ENCODE measurements around the gene ZNFX1.

Gene ZNFX1

DNA sequence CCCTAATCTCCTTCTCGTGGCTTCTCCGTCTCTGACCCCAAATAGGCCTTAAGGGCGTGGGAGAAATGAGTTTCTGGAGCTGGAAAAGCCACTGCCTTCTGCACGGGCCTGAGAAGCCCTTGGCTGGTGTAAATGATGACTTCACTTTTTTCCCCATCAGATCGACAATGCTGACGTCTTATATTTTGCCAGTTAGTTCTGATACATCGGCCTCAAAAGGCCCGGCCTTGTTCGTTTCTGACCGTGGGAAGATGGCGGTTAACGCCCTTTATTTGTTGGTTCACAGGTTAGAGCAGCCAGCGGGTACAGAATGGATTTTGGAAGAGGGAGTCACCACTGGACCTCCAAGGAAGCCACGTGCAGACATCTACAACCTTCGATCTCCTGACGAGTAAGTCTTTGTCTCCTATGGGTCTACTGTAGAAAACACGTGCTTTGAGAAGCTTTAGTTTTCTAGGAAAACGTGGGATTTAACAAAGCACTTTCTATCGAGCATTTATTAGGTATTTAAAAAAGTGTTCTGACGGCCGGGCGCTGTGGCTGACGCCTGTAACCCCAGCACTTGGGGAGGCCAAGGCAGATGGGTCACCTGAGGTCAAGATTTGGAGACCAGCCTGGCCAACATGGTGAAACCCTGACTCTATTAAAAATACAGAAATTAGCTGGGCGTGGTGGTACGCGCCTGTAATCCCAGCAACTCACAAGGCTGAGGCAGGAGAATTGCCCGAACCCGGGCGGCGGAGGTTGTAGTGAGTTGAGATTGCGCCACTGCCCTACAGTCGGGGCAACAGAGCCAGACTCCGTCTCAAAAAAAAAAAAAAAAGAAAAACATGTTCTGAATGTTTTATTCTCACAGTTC, 1.2 kb upstream of the ZNFX1 start:
- peak overlapping the region; percentile 99 for H3K4me3 Mint-ChIP-seq
- peak overlapping the region; percentile 92 for H3K27ac Mint-ChIP-seq
- no peaks in the 10 kb centered on the region for H3K27me3 Mint-ChIP-seq (ENCODE audit: low read depth)
- H3K9me3 Mint-ChIP-seq, result peaks cover 40% of the 10 kb centered on the region
- H3K36me3 Mint-ChIP-seq (ENCODE audit: low read depth), result peaks cover 80% of the 10 kb centered on the region
- no peak for DNase-seq (ENCODE audit: low spot score)
- H3K4me1 Mint-ChIP-seq (ENCODE audit: low read depth), result peaks cover 53% of the 10 kb centered on the region

DNA sequence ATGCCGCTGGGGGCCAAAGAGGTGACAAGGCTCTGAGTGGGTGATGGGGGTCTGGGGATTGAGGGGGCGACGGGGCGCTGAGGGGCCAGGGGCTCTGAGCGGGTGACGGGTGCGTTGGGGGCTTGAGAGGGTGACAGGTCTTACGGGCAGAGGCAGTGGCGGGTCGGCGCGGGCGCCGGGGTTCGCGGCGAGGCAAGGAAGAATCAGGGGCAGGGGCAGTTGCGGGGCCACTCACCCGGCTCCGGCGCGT, 146 bp downstream of the ZNFX1 start:
- Mint-ChIP-seq H3K36me3 (ENCODE audit: low read depth) (peaks cover 74% of the 10 kb centered on the region), H3K4me3 (peak overlapping the region; percentile 99), H3K27ac (peak overlapping the region; percentile 95), H3K27me3 (ENCODE audit: low read depth) (no peaks in the 10 kb centered on the region), H3K9me3 (peaks cover 28% of the 10 kb centered on the region), H3K4me1 (ENCODE audit: low read depth) (peaks cover 46% of the 10 kb centered on the region)
- DNase-seq (ENCODE audit: low spot score), result no peak

DNA sequence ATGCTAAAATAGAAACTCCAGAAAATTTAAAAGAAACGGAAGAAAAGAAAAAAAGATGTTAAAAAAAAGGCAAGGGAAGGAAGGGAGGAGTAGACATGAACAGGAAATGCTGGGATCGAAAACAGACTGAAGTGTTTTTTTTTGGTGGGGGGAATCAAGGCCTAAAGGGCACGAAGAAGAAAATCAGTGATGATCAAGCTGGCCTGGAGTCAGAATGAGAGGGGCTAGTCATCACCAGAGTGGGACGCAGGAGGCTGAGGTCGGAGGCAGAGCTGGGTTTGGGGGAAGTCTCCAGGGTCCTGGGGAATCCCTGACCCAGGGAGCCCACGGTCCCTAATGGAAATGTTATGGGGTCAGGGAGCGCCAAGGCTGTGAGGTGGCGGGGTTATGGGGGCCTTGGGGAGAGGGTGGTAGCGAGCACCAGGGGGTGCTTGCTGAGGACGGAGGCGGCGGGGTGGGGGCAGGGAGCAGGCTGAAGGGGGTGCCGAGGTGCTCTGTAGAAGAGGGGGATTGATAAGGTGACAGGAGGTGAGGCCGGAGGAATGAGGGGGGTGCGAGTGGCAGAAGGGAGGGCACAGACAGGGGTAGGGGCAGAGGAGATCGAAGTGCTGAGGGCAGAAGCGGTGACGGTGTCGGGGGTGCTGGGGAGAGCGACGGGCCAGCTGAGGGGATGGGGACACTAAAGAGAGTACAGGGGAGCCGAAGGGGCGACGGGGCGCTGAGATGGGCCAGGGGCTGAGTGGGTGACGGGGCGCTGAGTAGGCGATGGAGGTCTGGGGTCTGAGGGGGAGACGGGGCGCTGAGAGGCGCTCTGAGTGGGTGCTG, 684 bp downstream of the ZNFX1 start:
- Mint-ChIP-seq H3K27me3 (ENCODE audit: low read depth) (no peaks in the 10 kb centered on the region), H3K4me3 (peak overlapping the region; percentile 99), H3K27ac (peak overlapping the region; percentile 95), H3K9me3 (peaks cover 23% of the 10 kb centered on the region), H3K36me3 (ENCODE audit: low read depth) (peaks cover 73% of the 10 kb centered on the region), H3K4me1 (ENCODE audit: low read depth) (peaks cover 45% of the 10 kb centered on the region)
- peak; percentile 68 for DNase-seq (ENCODE audit: low spot score)

DNA sequence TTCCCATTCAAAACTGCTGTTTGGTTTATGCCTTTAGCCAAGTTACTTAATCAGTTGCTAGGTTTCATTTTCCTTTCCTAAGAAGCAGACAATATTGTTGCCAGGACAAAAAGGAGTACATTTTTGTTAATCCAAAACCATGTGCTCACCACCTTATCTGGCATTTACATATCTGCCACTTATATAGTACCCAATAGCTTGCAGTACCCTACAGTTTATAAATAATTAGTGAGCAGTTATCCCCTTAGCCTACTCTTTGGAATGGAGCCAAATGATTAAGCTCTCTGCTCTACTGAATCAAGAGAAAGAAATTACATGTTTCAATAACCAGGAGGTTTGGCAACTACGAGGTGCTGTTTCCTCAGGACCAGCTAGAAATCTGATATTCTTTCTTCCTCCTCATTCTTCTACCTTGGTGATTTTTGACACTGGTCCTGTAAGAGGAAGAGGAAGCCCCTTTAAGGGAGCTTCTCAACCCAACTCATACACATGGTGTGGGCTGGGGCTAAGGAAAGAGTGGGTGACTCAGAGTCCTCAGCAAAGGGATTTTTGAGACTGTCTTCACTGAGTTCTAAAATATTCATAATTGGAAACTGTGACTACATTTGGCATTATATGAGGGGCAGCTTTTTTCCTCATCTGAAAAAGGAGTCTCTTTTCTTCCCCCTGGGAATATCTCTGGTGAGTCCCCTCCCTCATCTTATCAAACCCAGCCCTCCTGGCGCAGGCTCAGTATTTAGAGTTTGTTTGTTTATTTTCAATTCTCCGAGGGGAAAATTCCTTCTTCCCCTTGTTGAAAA, 1.5 kb downstream of the ZNFX1 start:
- H3K27ac Mint-ChIP-seq, result peak overlapping the region; percentile 95
- peaks cover 15% of the 10 kb centered on the region for H3K9me3 Mint-ChIP-seq
- H3K4me3 Mint-ChIP-seq, result peak overlapping the region; percentile 99
- H3K27me3 Mint-ChIP-seq (ENCODE audit: low read depth), result no peaks in the 10 kb centered on the region
- peaks cover 42% of the 10 kb centered on the region for H3K4me1 Mint-ChIP-seq (ENCODE audit: low read depth)
- peaks cover 72% of the 10 kb centered on the region for H3K36me3 Mint-ChIP-seq (ENCODE audit: low read depth)
- peak; percentile 65 for DNase-seq (ENCODE audit: low spot score)

DNA sequence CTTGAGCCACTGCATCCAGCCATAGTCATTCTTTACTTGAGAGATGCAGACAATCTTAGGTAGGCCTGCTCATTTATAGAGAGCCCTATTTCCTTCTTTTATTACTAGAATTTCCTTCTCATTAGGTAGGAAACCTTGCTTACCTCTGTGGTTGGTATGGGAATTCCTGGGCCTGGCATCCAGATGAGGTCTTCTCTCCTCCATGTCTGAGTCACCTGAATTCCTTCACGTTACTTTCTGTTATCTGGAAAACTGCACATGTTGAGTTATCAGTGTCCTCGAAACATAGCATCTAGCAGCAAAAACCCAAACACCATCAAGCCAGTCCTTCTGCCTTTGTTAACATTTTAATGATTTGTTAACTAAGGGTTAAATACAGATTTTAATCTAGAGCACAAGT, 2.2 kb downstream of the ZNFX1 start:
- Mint-ChIP-seq H3K4me1 (ENCODE audit: low read depth) (peaks cover 43% of the 10 kb centered on the region), H3K36me3 (ENCODE audit: low read depth) (peaks cover 72% of the 10 kb centered on the region)
- DNase-seq (ENCODE audit: low spot score), result no peak

DNA sequence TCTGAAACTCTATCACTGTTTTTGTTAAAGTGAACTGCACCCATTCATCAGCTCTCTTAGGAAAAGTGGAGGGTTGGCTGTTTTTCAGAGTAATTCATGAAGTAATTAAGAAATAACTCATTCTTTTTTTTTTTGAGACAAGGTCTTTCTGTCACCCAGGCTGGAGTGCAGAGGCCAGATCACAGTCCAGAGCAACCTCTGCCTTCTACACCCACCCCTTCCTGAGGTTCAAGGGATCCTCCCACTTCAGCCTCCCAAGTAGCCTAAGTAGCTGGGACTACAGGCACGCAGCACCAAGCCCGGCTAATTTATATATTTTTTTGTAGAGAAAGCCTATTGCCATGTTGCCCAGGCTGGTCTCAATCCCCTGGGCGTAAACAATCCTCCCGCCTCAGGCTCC, 2.6 kb downstream of the ZNFX1 start:
- Mint-ChIP-seq H3K27me3 (ENCODE audit: low read depth) (no peaks in the 10 kb centered on the region), H3K36me3 (ENCODE audit: low read depth) (peaks cover 72% of the 10 kb centered on the region), H3K9me3 (peaks cover 3% of the 10 kb centered on the region), H3K27ac (peak overlapping the region; percentile 69), H3K4me3 (peak overlapping the region; percentile 99), H3K4me1 (ENCODE audit: low read depth) (peaks cover 43% of the 10 kb centered on the region)
- no peak for DNase-seq (ENCODE audit: low spot score)

More for the DNA sequence above, 2.2 kb downstream of the ZNFX1 start:
- H3K27ac Mint-ChIP-seq, result peak overlapping the region; percentile 69
- peaks cover 7% of the 10 kb centered on the region for H3K9me3 Mint-ChIP-seq
- H3K27me3 Mint-ChIP-seq (ENCODE audit: low read depth), result no peaks in the 10 kb centered on the region
- peak overlapping the region; percentile 99 for H3K4me3 Mint-ChIP-seq

DNA sequence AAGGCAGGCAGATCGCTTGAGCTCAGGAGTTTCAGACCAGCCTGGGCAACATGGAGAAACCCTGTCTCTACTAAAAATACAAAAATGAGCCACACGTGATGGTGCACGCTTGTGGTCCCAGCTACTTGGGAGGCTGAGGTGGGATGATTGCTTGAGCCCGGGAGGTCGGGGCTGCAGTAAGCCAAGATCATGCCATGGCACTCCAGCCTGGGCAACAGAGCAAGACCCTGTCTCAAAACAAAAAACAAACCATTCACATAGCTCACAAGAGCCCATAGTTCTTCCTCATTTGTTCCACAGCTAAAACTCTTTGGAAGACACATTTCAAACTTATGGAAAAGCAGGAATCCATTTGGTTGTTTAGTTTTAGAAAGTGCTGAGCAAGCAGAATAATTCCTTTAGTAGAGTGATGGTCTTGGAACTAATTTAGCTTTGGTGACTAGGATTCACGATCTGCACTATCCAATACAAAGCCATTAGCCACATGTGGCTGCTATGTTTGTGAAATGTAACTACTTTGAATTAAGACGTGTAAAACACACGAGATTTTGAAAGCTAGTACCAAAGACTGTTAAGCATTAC, 4.1 kb downstream of the ZNFX1 start:
- H3K27me3 Mint-ChIP-seq (ENCODE audit: low read depth), result no peaks in the 10 kb centered on the region
- H3K4me1 Mint-ChIP-seq (ENCODE audit: low read depth), result peaks cover 51% of the 10 kb centered on the region
- DNase-seq (ENCODE audit: low spot score), result no peak
- peak overlapping the region; percentile 18 for H3K4me3 Mint-ChIP-seq
- peaks cover 4% of the 10 kb centered on the region for H3K9me3 Mint-ChIP-seq
- no peak overlapping the region for H3K27ac Mint-ChIP-seq
- peaks cover 70% of the 10 kb centered on the region for H3K36me3 Mint-ChIP-seq (ENCODE audit: low read depth)

DNA sequence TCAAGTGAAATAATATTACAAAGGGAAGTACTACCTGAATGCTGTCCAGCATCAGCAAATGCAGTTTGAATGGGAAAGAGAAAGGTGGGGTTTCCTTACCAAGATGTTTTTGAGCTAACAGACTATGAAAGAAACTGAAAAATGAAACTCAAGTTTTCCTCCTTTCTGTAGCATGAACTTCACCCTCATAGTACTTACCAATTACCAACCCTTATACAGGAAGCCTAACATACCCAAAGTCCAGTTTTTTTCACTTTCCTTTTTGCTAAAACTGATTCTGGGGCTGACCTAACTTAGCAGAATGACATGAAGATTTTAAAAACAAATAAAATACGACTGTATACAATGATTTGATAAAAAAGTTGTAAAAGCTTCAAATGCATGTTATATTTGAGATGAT, 5.2 kb downstream of the ZNFX1 start:
- no peaks in the 10 kb centered on the region for H3K27me3 Mint-ChIP-seq (ENCODE audit: low read depth)
- peaks cover 74% of the 10 kb centered on the region for H3K36me3 Mint-ChIP-seq (ENCODE audit: low read depth)
- H3K4me3 Mint-ChIP-seq, result peak overlapping the region; percentile 40
- H3K27ac Mint-ChIP-seq, result peak overlapping the region; percentile 45
- DNase-seq (ENCODE audit: low spot score), result no peak
- peaks cover 58% of the 10 kb centered on the region for H3K4me1 Mint-ChIP-seq (ENCODE audit: low read depth)
- H3K9me3 Mint-ChIP-seq, result peaks cover 9% of the 10 kb centered on the region

DNA sequence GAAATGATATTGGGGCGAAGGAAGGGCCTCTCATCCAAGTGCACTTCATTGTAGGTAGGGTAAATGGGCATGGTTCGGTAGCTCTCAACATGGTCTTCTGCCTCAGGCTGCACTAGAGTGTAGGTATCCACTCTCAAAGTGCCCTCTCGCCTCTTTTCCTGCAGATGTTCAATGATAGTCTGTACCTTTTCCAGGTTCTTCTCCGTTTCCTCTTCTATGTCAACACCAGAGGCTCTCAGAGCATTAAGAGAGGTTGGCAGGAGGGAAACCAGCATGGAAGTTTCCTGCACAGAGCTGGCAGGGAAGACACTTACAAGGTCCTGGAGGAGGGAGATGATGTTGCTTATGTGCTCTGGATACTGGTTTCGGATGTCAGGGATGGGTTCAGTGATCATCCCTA, 7.1 kb downstream of the ZNFX1 start:
- peaks cover 69% of the 10 kb centered on the region for H3K4me1 Mint-ChIP-seq (ENCODE audit: low read depth)
- no peaks in the 10 kb centered on the region for H3K27me3 Mint-ChIP-seq (ENCODE audit: low read depth)
- H3K36me3 Mint-ChIP-seq (ENCODE audit: low read depth), result peaks cover 74% of the 10 kb centered on the region
- DNase-seq (ENCODE audit: low spot score), result no peak
- H3K9me3 Mint-ChIP-seq, result peaks cover 9% of the 10 kb centered on the region
- peak overlapping the region; percentile 14 for H3K27ac Mint-ChIP-seq
- peak overlapping the region; percentile 38 for H3K4me3 Mint-ChIP-seq

DNA sequence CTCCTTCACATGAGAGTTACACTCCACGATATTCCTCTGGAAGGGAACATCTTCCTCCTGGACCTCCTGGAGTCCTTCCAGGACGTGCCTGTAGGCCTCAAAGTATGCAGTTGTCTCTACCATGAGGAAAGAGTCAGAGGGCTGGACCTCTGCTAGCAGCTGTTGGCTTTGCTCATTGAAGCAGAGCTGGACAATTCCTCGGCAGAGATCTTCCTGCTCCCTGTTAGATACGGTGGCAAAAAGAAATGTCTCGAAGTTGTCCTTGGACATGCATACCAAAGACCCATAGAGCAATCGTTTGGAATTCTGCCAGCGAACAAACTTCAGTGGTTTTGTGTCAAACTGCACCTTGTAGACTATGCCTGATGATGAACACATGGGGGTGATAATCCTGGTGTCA, 7.7 kb downstream of the ZNFX1 start:
- H3K27ac Mint-ChIP-seq, result no peak overlapping the region
- peaks cover 67% of the 10 kb centered on the region for H3K4me1 Mint-ChIP-seq (ENCODE audit: low read depth)
- H3K36me3 Mint-ChIP-seq (ENCODE audit: low read depth), result peaks cover 73% of the 10 kb centered on the region
- DNase-seq (ENCODE audit: low spot score), result no peak
- peak overlapping the region; percentile 38 for H3K4me3 Mint-ChIP-seq
- H3K9me3 Mint-ChIP-seq, result peaks cover 9% of the 10 kb centered on the region
- no peaks in the 10 kb centered on the region for H3K27me3 Mint-ChIP-seq (ENCODE audit: low read depth)

DNA sequence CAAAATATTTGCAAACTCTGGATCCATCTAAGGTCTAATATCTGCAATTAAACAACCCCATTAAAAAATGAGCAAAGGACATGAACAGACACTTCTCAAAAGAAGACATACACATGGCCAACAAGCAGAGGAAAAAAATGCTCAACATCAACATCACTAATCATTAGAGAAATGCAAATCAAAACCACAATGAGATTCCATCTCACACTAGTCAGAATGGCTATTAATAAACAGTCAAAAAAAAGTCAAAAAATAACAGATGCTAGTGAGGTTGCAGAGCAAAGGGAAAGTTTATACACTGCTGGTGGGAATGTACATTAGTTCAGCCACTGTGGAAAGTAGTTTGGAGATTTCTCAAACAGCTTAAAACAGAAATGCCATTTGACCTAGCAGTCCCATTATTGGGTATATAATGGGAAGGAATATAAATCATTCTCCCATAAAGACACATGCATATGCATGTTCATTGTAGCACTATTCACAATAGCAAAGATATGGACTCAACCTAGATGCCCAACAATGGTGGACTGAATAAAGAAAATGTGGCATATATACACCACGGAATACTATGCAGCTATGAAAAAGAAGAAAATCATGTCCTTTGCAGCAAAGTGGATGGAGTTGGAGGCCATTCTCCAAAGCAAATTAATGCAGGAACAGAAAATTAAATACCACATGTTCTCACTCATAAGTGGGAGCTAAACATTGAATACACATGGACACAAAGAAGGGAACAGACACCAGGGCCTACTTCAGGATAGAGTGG, 9.1 kb downstream of the ZNFX1 start:
- Mint-ChIP-seq H3K27me3 (ENCODE audit: low read depth) (no peaks in the 10 kb centered on the region), H3K4me3 (peak overlapping the region; percentile 72), H3K36me3 (ENCODE audit: low read depth) (peaks cover 81% of the 10 kb centered on the region), H3K4me1 (ENCODE audit: low read depth) (peaks cover 69% of the 10 kb centered on the region), H3K27ac (peak overlapping the region; percentile 33), H3K9me3 (peaks cover 9% of the 10 kb centered on the region)
- DNase-seq (ENCODE audit: low spot score), result no peak

DNA sequence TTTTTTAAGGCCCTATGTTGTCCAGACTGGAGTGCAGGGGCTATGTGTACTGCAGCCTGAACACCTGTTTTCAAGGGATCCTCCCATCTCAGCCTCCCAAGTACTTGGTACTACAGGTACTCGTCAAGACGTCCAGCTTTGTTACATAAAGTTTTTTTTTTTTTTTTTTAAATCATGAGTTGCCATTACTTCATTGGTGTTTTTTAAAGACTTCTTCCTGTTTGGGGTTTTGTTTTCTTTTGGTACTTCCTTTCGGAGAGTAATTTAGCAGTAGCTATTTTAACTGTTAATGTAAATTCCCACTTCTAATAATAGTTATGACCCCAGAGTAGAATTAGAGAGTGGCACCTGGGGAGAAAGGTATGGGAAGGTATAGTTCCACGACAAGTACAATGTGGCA, 10.5 kb downstream of the ZNFX1 start:
- peaks cover 9% of the 10 kb centered on the region for H3K9me3 Mint-ChIP-seq
- DNase-seq (ENCODE audit: low spot score), result no peak
- H3K4me1 Mint-ChIP-seq (ENCODE audit: low read depth), result peaks cover 60% of the 10 kb centered on the region
- peaks cover 84% of the 10 kb centered on the region for H3K36me3 Mint-ChIP-seq (ENCODE audit: low read depth)
- H3K27ac Mint-ChIP-seq, result peak overlapping the region; percentile 75
- no peaks in the 10 kb centered on the region for H3K27me3 Mint-ChIP-seq (ENCODE audit: low read depth)
- peak overlapping the region; percentile 82 for H3K4me3 Mint-ChIP-seq

DNA sequence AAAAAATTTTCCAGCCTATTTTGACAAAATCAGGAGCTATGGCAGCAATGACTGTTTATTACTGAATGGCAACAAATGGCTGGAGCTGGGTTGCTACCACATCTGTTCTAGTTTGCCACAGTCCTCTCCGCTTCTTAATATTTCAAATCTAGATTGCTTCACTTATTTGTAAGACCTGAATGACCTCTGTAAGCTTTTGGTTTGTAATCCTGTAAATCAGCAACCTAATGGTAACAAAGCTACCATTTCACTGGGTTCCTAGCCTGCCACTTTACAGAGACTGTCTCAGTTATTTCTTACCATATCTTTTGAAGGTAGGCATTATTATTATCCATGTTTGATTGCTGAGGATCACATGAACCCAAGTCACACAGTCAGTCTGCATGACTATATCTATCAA, 15.4 kb downstream of the ZNFX1 start:
- Mint-ChIP-seq H3K27me3 (ENCODE audit: low read depth) (no peaks in the 10 kb centered on the region), H3K27ac (no peak overlapping the region), H3K36me3 (ENCODE audit: low read depth) (peaks cover 72% of the 10 kb centered on the region), H3K4me3 (no peak overlapping the region), H3K4me1 (ENCODE audit: low read depth) (peaks cover 26% of the 10 kb centered on the region), H3K9me3 (peaks cover 4% of the 10 kb centered on the region)
- DNase-seq (ENCODE audit: low spot score), result no peak

Measured in T-helper 2 cell treated with Interferon-gamma antibody and Interleukin-4, amounts not matched to agents 5 μg/mL and 100 μg/mL, for 36 hours (primary cell).